H1 (cell line): ENCODE measurements around the gene THSD1. TPM values are rescaled to one million over a fixed set of nuclear protein-coding genes. Genes with fewer than 3 reads are reported as not detected.

Experiments used
- CHD2 ChIP-seq: IDR thresholded peaks from 2 replicates; pipeline ENCODE4 v1.6.1; 2012; ENCODE audit warnings: low read length, improper control_type of control experiment
- CHD7 ChIP-seq: fragments of 300-600 bp; sonication (generic); IDR thresholded peaks from 2 replicates; pipeline ENCODE4 v1.7.1; 2012; ENCODE audit warnings: low read length, moderate library complexity, mild to moderate bottlenecking, inconsistent platforms; ENCODE audit not compliant: insufficient replicate concordance
- SP1 ChIP-seq: IDR thresholded peaks from 2 replicates; pipeline ENCODE4 v1.6.1; 2011; ENCODE audit warnings: low read depth, low read length
- polyA plus RNA-seq, 7 experiments: library from polyadenylated mRNA; depleted of rRNA in 3 of 7; stranded (reverse) in 5 of 7; unstranded in 2 of 7; fragments of >200 nt in 5 of 7; fragments of 200-250 nt in 2 of 7; gene quantifications; 1 replicate in 5 of 7; 2 replicates in 1 of 7; 4 replicates in 1 of 7; pipeline versions ENCODE4 v1.2.1 to v1.2.3, GENCODE V29; 2011 to 2013; ENCODE audit warnings: missing spikeins in 2 of 7, mixed read lengths in 2 of 7
- total RNA-seq: library from RNA; stranded (reverse); fragmentation: NEBNext Ultra II Directional; extraction: Animal tissue kit (Norgen Biotek cat#: 25700); gene quantifications from 2 replicates; pipeline ENCODE4 v1.2.1, GENCODE V29; 2021

Gene THSD1
- total and polyA plus RNA-seq, 2 of the 8 experiments (the other 6 are each of a cell fraction or from before 2014, with no cell fraction given) = 0.17 to 0.35 TPM

DNA sequence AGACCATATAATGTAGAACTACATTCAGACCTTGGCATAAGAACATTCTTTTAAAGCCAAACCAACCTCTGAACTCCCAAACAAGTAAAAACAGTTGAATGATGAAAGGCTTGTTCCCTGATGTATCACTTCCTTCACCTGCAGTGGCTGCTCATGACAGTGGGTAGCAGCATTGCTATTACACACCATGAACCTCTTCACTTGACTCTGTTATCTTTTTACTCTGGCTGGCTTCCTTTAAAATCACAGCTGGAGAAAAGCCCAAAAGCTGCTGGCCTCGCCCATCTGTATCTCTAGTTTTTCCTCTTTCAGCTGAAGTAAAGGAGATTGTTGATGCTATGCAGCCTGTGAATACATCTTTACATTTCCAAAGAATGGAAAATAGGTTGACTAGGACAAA, 22.6 kb downstream of the THSD1 start (continued):
- TF ChIP-seq CHD7 = no peak
- TF ChIP-seq CHD2 = no peak
- no peak for TF ChIP-seq SP1
- TF ChIP-seq, all 59 proteins: peak for 0
